ENCODE measurements around the gene P2RY1. TPM values are rescaled to one million over a fixed set of nuclear protein-coding genes. Genes with fewer than 3 reads are reported as not detected.
"Not testable (repeated sequence)": the region's sequence is repeated elsewhere in the genome, so short reads cannot be mapped to it uniquely, and the experiment has no call there.

P2RY1 gene
- polyA plus RNA-seq, 6 donors from 2014 or later, result 0.07 TPM; not detected in 5

DNA sequence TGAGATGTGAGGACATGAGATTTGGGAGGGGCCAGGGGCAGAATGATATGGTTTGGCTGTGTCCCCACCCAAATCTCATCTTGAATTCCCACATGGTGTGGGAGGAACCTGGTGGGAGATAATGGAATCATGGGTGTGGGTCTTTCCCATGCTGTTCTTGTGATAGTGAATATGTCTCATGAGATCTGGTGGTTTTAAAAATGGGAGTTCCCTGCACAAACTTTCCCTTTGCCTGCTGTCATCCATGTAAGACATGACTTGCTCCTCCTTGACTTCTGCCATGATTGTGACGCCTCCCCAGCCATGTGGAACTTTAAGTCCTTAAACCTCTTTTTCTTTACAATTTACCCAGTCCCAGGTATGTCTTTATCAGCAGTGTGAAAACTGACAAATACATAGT, 12.7 kb downstream of the P2RY1 start:
- not testable (repeated sequence) for H3K36me3 Mint-ChIP-seq; H3K4me1 Mint-ChIP-seq; H3K4me3 Mint-ChIP-seq; H3K27ac Mint-ChIP-seq; DNase-seq; ATAC-seq (ENCODE audit: low read depth in 2 of 2)
- Mint-ChIP-seq H3K27me3 (peaks cover 8 to 14% (median 12%) of the 10 kb centered on the region in 3 donors), H3K9me3 (peaks cover 6 to 23% (median 15%) of the 10 kb centered on the region in 7 donors)

DNA sequence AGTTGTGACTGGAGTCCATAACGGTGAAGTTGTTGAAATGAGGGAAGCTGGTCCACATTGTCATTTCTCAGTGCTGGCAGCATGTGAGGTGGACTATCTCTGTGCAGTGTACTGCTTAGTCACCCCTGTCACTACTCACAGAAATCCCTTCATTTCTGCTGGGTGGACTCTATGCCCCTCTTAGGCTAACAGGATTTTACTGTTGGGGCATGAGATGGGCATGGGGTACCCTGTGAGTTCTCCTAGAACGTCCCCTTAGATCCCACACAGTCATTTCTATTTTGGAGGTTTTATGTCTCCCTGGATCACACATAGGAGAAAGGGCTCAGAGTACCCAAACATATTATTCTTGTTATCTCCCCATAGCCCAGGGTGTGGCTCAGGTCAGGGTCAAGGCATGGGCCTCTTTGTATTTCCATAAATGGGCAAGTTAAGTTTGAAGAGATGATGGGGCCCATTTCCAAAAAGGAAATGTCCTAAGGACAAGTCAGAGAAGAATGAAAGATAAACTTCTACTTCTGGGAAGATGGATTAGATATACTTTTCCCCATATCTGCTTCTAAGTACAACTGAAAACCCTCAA, 15.2 kb downstream of the P2RY1 start:
- Mint-ChIP-seq H3K27ac (no peak overlapping the region), H3K4me1 (no peaks in the 10 kb centered on the region), H3K27me3 (peaks cover 8 to 20% (median 14%) of the 10 kb centered on the region in 3 donors), H3K9me3 (peaks cover 6 to 23% (median 15%) of the 10 kb centered on the region in 7 donors), H3K36me3 (peaks cover 0 to 9% of the 10 kb centered on the region in 2 donors), H3K4me3 (no peak overlapping the region)
- no peak for ATAC-seq (ENCODE audit: low read depth in 2 of 2)
- no peak for DNase-seq

DNA sequence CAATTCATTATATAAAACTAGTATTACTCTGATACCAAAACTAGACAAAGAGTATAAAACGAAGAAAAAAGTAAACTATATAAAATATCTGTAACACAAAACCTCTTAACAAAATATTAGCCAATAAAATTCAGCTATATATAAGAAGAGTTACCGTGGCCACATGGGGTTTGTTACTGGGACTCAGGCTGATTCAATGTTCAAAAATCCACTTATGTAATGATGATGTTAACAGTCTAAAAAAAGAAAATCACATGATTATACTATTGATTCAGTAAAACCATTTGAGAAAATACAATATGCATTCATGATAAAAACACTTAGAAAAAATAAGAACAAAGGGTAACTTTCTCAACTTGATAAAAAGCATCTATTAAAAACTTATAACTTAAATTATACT, 18.3 kb downstream of the P2RY1 start:
- H3K27me3 Mint-ChIP-seq, result peaks cover 8 to 20% (median 10%) of the 10 kb centered on the region in 3 donors
- H3K27ac Mint-ChIP-seq, result no peak overlapping the region
- ATAC-seq (ENCODE audit: low read depth in 2 of 2) (no peak), DNase-seq (no peak)
- no peaks in the 10 kb centered on the region for H3K4me1 Mint-ChIP-seq
- no peak overlapping the region for H3K4me3 Mint-ChIP-seq
- no peaks in the 10 kb centered on the region for H3K36me3 Mint-ChIP-seq
- peaks cover 0 to 8% (median 3%) of the 10 kb centered on the region in 7 donors for H3K9me3 Mint-ChIP-seq

DNA sequence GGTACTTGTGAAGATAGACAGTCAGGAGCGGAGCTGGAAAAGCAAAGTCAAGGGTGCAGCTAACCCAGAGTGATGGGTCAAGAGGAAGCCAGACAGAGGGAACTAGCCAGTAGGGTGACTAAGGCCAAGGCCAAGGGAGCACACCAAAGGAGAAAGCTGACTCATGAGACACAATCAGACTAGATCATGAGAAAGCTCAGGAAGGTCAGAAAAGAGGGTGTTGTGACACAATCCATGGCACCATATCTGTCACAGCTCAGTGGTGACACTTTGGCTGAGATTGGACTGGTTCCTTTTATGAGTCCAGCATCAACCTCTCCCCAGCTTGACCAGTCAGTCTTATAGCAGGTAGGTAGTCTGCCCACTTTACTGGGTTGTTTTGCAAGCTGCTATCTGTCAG, 22.2 kb downstream of the P2RY1 start:
- no peaks in the 10 kb centered on the region for H3K9me3 Mint-ChIP-seq
- DNase-seq (no peak), ATAC-seq (ENCODE audit: low read depth in 2 of 2) (no peak)
- H3K27ac Mint-ChIP-seq, result no peak overlapping the region
- H3K36me3 Mint-ChIP-seq, result no peaks in the 10 kb centered on the region
- H3K27me3 Mint-ChIP-seq, result peaks cover 0 to 8% (median 3%) of the 10 kb centered on the region in 3 donors
- no peak overlapping the region for H3K4me3 Mint-ChIP-seq
- no peaks in the 10 kb centered on the region for H3K4me1 Mint-ChIP-seq

DNA sequence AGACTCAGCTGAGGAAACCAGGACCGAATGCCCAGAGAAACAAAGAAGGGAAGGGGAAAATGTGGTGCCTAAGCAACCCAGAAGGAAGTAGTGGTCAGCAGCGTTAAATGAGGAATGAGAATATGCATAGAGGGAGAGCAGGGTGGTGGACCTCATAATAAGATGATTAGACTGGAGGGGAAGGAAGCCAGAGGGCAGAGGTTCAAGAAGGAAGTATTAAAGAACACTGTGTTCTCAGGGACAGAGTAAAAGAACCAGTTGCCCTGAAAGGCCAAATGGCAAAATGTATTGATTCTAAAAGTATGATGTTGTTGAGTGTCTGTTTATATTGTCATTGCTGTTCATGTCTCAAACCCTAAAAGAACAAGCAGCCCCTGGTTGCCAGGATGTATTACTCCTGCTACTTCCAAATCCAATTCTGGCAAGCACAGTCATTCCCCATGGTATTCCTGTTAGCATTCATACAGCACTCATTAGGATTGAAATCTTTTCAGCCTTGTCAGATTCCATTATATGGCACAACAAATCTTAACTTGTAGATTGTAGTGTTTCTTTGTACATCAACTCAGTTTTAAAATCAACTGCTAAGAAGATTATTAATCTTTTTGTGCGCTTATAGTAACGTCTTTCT, 23.4 kb downstream of the P2RY1 start:
- Mint-ChIP-seq H3K27ac (peak overlapping the region in 1 of 6 donors; percentile 66), H3K36me3 (no peaks in the 10 kb centered on the region), H3K4me3 (no peak overlapping the region), H3K27me3 (peaks cover 0 to 8% (median 3%) of the 10 kb centered on the region in 3 donors), H3K9me3 (no peaks in the 10 kb centered on the region), H3K4me1 (no peaks in the 10 kb centered on the region)
- ATAC-seq (ENCODE audit: low read depth in 2 of 2) (no peak), DNase-seq (no peak)

DNA sequence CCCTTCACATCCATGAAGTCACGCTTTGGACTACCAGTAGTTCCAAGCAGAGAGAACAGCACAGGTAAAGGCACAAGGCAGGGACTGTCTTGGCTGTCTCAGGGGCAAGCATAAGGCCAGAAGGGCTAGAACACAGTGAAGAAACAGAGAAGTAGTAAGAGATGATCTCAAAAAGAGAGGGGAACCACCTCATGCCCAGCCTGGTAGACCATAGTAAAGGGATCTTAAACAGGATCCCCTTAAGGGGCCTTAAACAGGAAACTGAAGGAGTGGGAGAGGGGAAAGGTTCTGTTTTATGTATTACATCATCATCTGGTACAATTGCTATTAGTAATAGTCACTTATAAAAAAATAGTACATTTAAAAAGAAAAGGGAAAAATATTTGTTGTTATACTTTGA, 25.8 kb downstream of the P2RY1 start:
- Mint-ChIP-seq H3K27me3 (peaks cover 0 to 3% (median 0%) of the 10 kb centered on the region in 3 donors), H3K4me3 (no peak overlapping the region), H3K27ac (no peak overlapping the region), H3K9me3 (no peaks in the 10 kb centered on the region), H3K4me1 (no peaks in the 10 kb centered on the region), H3K36me3 (no peaks in the 10 kb centered on the region)
- DNase-seq (no peak), ATAC-seq (ENCODE audit: low read depth in 2 of 2) (no peak)

DNA sequence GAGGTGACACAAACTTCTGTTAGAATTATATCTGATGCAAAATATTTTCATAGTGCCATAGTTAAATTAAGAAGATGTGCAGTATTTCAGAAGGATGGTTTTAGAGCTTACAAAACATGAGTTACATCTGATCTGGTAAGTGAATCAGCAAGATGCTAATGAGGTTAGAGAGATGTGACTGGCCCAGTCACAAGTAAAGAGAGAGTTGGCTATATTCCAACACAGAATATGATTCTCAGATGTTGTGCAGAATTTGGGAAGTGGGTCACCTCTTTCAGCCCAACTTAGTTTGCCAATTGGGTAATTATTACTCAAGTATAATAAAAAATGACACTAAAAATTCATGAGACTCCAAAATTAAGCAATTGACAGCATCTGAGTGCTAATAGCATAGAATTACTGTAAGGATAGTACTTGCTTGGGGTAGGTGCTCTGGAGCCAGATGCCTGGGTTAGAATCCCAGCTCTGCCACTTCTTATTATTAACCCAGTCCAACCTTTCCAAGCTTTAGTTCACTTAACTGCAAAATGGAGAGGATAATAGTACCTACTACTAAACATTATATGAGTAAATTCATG, 30.8 kb downstream of the P2RY1 start:
- Mint-ChIP-seq H3K4me1 (no peaks in the 10 kb centered on the region), H3K27ac (no peak overlapping the region), H3K36me3 (no peaks in the 10 kb centered on the region), H3K27me3 (peaks cover 0 to 1% (median 0%) of the 10 kb centered on the region in 3 donors), H3K9me3 (no peaks in the 10 kb centered on the region), H3K4me3 (no peak overlapping the region)
- no peak for ATAC-seq (ENCODE audit: low read depth in 2 of 2)
- DNase-seq, result no peak

DNA sequence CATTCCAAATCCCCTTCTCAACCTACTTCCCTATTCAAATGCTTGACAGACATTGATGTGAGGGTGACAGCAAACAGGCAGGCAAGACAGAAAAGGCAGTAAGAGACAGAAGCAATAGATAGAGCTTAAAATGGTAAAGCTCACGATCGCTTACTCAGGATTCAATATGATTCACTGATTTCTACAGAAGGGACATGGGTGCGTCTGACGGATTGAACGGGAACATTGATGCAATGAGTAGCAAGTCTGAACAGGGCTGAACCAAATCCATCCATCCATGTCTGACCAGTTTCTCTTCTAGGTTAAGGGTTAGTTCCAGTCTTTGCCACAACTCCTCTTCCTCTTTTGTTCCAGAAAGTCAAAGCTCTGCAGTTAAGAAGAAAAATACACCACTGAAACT, 35.1 kb downstream of the P2RY1 start:
- no peak for ATAC-seq (ENCODE audit: low read depth in 2 of 2)
- Mint-ChIP-seq H3K9me3 (peaks cover 0 to 9% (median 4%) of the 10 kb centered on the region in 7 donors), H3K4me1 (no peaks in the 10 kb centered on the region), H3K36me3 (no peaks in the 10 kb centered on the region), H3K27ac (peak overlapping the region in 1 of 6 donors; percentile 71), H3K4me3 (no peak overlapping the region), H3K27me3 (peaks cover 0 to 6% (median 3%) of the 10 kb centered on the region in 3 donors)
- no peak for DNase-seq

DNA sequence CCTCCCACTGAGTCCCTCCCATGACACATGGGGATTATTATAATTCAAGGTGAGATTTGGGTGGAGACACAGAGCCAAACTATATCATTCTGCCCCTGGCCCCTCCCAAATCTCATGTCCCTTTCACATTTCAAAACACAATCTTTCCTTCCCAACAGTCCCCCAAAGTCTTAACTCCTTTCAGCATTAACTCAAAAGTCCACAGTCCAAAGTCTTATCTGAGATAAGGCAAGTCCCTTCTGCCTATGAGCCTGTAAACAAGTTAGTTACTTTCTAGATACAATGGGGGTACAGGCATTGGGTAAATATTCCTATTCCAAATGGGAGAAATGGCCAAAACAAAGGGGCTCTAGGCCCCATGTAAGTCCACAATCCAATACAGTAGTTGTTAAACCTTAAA, 38.4 kb downstream of the P2RY1 start:
- H3K4me3 Mint-ChIP-seq; H3K9me3 Mint-ChIP-seq; H3K27me3 Mint-ChIP-seq; DNase-seq; H3K36me3 Mint-ChIP-seq; H3K27ac Mint-ChIP-seq; ATAC-seq (ENCODE audit: low read depth in 2 of 2); H3K4me1 Mint-ChIP-seq: not testable (repeated sequence)

DNA sequence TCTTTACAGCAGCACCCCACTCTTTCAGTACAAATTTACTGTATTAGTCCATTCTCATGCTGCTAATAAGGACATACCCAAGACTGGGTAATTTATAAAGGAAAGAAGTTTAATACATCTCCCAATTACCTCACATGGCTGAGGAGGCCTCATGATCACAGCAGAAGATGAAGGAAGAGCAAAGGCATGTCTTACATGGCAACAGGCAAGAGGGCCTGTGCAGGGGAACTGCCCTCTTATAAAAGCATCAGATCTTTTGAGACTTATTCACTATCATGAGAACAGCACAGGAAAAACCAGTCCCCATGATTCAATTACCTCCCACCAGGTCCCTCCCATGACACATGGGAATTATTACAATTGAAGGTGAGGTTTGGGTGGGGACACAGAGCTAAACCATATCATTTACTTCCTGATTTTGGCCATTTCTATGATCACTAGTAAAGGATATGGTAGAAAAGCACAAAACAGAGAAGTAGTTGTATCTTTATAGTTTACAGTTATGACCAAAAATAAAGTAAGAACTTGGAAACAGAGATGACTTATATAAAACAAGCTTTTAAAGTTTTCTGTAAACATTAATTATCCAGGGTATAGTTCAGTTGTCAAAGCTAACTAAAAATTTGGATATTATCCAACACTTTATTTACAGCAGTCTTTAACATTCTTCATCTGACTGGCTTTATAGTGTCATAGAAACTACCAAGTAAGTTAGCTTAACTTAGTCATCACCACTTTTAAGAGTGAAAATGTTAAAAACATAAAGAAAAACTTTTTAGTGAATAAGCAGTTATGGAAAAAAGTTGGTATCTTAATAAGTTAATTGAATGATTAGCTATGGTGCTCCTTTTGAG, 40.2 kb downstream of the P2RY1 start:
- peaks cover 0 to 6% (median 3%) of the 10 kb centered on the region in 3 donors for H3K27me3 Mint-ChIP-seq

DNA sequence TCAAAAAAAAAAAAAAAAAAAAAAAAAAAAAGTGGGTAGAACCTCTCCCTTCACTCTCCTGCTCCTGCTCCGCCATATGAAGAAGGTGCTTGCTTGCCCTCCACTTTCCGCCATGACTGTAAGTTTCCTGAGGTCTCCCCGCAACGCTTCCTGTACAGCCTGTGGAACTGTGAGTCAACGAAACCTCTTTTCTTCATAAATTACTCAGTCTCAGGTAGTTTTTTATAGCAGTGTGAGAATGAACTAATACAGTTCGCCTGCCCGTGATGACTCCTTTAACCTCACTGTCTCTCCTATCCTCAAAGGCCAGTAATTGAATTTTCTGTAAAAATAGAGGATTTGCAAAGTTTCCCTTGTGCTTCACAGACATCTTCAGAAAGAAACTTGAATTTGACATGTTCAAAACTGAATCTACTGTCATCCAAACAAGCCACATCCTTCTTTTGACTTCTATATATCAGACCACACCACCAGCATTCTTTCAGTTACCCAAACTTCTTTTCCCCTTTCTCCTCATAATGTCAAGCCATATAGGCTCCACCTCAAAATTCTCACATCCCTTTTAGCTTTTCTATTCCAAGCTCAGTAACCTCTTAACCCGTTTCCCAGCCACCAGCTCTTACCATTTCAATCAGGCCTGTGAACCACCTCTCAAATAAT, 44.3 kb downstream of the P2RY1 start:
- no peaks in the 10 kb centered on the region for H3K27me3 Mint-ChIP-seq
- H3K27ac Mint-ChIP-seq, result no peak overlapping the region
- H3K36me3 Mint-ChIP-seq, result no peaks in the 10 kb centered on the region
- no peak overlapping the region for H3K4me3 Mint-ChIP-seq
- ATAC-seq (ENCODE audit: low read depth in 2 of 2), result no peak
- H3K9me3 Mint-ChIP-seq, result peaks cover 0 to 8% (median 4%) of the 10 kb centered on the region in 7 donors
- no peaks in the 10 kb centered on the region for H3K4me1 Mint-ChIP-seq
- no peak for DNase-seq

More for the DNA sequence above, 40.2 kb downstream of the P2RY1 start:
- Mint-ChIP-seq H3K4me1 (no peaks in the 10 kb centered on the region), H3K36me3 (no peaks in the 10 kb centered on the region), H3K9me3 (peaks cover 0 to 9% (median 4%) of the 10 kb centered on the region in 7 donors), H3K27ac (no peak overlapping the region), H3K4me3 (no peak overlapping the region)
- no peak for DNase-seq
- no peak for ATAC-seq (ENCODE audit: low read depth in 2 of 2)

DNA sequence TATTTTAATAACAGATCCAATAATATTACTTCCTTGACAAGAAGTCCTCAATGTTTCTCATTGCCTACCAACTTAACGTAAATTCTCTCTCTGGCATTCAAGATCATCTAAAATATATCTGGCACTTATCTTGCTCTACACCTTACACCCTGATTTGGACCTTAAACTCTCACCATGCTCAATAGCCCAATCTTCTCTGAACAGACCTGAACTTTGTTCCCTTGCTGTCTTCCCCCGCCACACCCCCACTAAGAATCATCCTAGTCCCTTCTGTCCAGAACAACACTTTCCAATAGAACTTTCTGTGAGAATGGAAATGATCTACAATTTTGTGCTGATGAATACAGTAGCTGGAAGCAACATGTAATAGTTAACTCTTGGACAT, 44.9 kb downstream of the P2RY1 start:
- H3K4me1 Mint-ChIP-seq, result no peaks in the 10 kb centered on the region
- ATAC-seq (ENCODE audit: low read depth in 2 of 2), result no peak
- H3K27me3 Mint-ChIP-seq, result no peaks in the 10 kb centered on the region
- peaks cover 0 to 5% (median 2%) of the 10 kb centered on the region in 7 donors for H3K9me3 Mint-ChIP-seq
- DNase-seq, result no peak
- no peak overlapping the region for H3K4me3 Mint-ChIP-seq
- no peaks in the 10 kb centered on the region for H3K36me3 Mint-ChIP-seq
- H3K27ac Mint-ChIP-seq, result no peak overlapping the region

DNA sequence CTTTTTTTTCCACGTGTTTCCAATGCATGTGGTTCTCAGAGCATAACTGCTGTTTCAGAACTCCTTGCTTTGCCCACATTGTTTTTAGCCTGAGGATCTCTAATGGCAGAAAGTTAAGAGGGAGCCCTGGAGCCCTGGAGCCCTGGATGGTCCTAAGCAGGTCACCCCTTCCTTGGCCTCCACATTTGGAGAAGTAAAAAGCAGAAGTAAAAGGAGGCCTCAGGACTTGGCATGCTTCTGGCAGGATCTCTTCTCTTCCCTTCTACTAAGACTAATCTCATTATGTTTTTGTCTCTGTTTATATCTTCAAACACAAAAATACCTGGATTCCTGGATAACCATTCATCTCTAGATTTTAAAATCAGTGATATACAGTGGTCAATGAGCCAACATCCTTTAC, 50.1 kb downstream of the P2RY1 start:
- DNase-seq, result no peak
- Mint-ChIP-seq H3K36me3 (no peaks in the 10 kb centered on the region), H3K4me3 (no peak overlapping the region), H3K9me3 (no peaks in the 10 kb centered on the region), H3K4me1 (no peaks in the 10 kb centered on the region), H3K27ac (no peak overlapping the region), H3K27me3 (no peaks in the 10 kb centered on the region)
- no peak for ATAC-seq (ENCODE audit: low read depth in 2 of 2)

All from naive B cell (primary cell).